PC-3 (cell line): ENCODE data around the gene CIB1. TPM values are rescaled to one million over a fixed set of nuclear protein-coding genes. Genes with fewer than 3 reads are reported as not detected.

Source experiments
- ATAC-seq: fragments of 200-7000 bp; cut with Tn5 transposase; 2 replicates; pipeline ENCODE4 v1.9.1; 2020; ENCODE audit warnings: mild to moderate bottlenecking, moderate library complexity
- BruUV-seq: library from RNA; stranded (reverse); fragments of 400-500 nt; replicated peaks from 2 replicates; lab custom pipeline; 2021; lab: Mats Ljungman, UMichigan
- CTCF ChIA-PET: fragments of 300-600 bp; sonication (Branson Sonifier 250); formaldehyde crosslinking; loops from one replicate; lab custom pipeline; 2022; ENCODE audit warnings: antibody characterized with exemption; lab: Charles Lee
- POLR2A ChIA-PET: fragments of 300-600 bp; sonication (Branson Sonifier 250); formaldehyde crosslinking; loops from one replicate; lab custom pipeline; 2022; ENCODE audit warnings: antibody characterized with exemption; ENCODE audit not compliant: unreplicated experiment; lab: Charles Lee
- DNase-seq: peaks from one replicate; pipeline ENCODE4 v3.0.0-alpha.2; 2015
- H2AFZ ChIP-seq: fragments of 300-600 bp; sonication (generic); 2 replicates; pipeline ENCODE4 v1.6.0; 2016; ENCODE audit warnings: antibody characterized with exemption, low read length
- H3F3A ChIP-seq: fragments of 300-600 bp; sonication (generic); one replicate; pipeline ENCODE4 v1.6.0; 2017; ENCODE audit warnings: antibody characterized with exemption, low read length, control low read depth, mild to moderate bottlenecking; ENCODE audit not compliant: unreplicated experiment
- H3K27ac ChIP-seq: fragments of 300-600 bp; sonication (generic); 2 replicates; pipeline ENCODE4 v1.5.1; 2016; ENCODE audit warnings: mild to moderate bottlenecking, low read length
- H3K27me3 ChIP-seq: fragments of 300-600 bp; sonication (generic); 2 replicates; pipeline ENCODE4 v1.6.1; 2016; ENCODE audit warnings: low read length, mixed read lengths
- H3K36me3 ChIP-seq: fragments of 300-600 bp; sonication (generic); 2 replicates; pipeline ENCODE4 v1.6.1; 2016; ENCODE audit warnings: low read depth, mixed run types, low read length, mixed read lengths
- H3K4me1 ChIP-seq: fragments of 300-600 bp; sonication (generic); 2 replicates; pipeline ENCODE4 v1.5.1; 2016; ENCODE audit warnings: low read length; ENCODE audit not compliant: insufficient read depth
- H3K4me2 ChIP-seq: fragments of 300-600 bp; sonication (generic); 2 replicates; pipeline ENCODE4 v1.6.0; 2016; ENCODE audit warnings: low read length
- H3K4me3 ChIP-seq: fragments of 300-600 bp; sonication (generic); 2 replicates; pipeline ENCODE4 v1.5.1; 2016; ENCODE audit warnings: mild to moderate bottlenecking, low read length, mixed read lengths
- H3K79me2 ChIP-seq: fragments of 300-600 bp; sonication (generic); 2 replicates; pipeline ENCODE4 v1.6.1; 2017; ENCODE audit warnings: low read length, mixed read lengths
- H3K9ac ChIP-seq: fragments of 300-600 bp; sonication (generic); 2 replicates; pipeline ENCODE4 v1.6.0; 2016; ENCODE audit warnings: mild to moderate bottlenecking, low read length
- H3K9me2 ChIP-seq: fragments of 300-600 bp; sonication (generic); replicated peaks from 2 replicates; pipeline ENCODE4 v1.6.1; 2016; ENCODE audit warnings: mixed run types, low read length, mixed read lengths
- H3K9me3 ChIP-seq: fragments of 300-600 bp; sonication (generic); 2 replicates; pipeline ENCODE4 v1.6.1; 2016; ENCODE audit warnings: low read length, mixed read lengths
- H4K20me1 ChIP-seq: fragments of 300-600 bp; sonication (generic); 2 replicates; pipeline ENCODE4 v1.6.1; 2016; ENCODE audit warnings: low read length, mixed read lengths
- CTCF ChIP-seq: fragments of 300-600 bp; sonication (generic); conservative IDR thresholded peaks from 2 replicates; pipeline ENCODE4 v1.5.1; 2017; ENCODE audit warnings: antibody characterized with exemption, low read depth, mild to moderate bottlenecking, low read length
- EZH2 ChIP-seq: fragments of 300-600 bp; sonication (generic); IDR thresholded peaks from one replicate; pipeline ENCODE4 v1.6.1; 2017; ENCODE audit warnings: antibody characterized with exemption, mild to moderate bottlenecking, low read length; ENCODE audit not compliant: unreplicated experiment
- EZH2phosphoT487 ChIP-seq: fragments of 300-600 bp; sonication (generic); IDR thresholded peaks from 2 replicates; pipeline ENCODE4 v1.6.1; 2018; ENCODE audit warnings: mild to moderate bottlenecking, antibody characterized with exemption, low read length, borderline replicate concordance
- intact Hi-C: fragments of 100-400 bp; cut with micrococcal nuclease; formaldehyde crosslinking; loops from 2 replicates; pipeline ENCODE4 v1.9.0; 2023
- total RNA-seq: library from RNA; depleted of rRNA; stranded (reverse); fragments of >200 nt; gene quantifications from 2 replicates; pipeline ENCODE4 v1.2.3, GENCODE V29; 2014

Gene CIB1
- total RNA-seq, 1 experiment from 2014 or later, result 83.7 TPM

GRCh38 chr15:90257776-90258175, 24.0 kb upstream of the CIB1 start:
- intact Hi-C loops, result no loop called here
- no peaks in the 10 kb centered on the region for H3F3A ChIP-seq
- H3K9me3 ChIP-seq, result no peaks in the 10 kb centered on the region
- H3K79me2 ChIP-seq, result no peaks in the 10 kb centered on the region
- H3K4me1 ChIP-seq, result peaks cover 18% of the 10 kb centered on the region
- DNase-seq, result no peak
- ChIA-PET POLR2A (no interaction called here), CTCF (no interaction called here)
- H2AFZ ChIP-seq, result no peak overlapping the region
- no TSS peak for BruUV-seq
- no peaks in the 10 kb centered on the region for H4K20me1 ChIP-seq
- ATAC-seq, result no peak
- no peaks in the 10 kb centered on the region for H3K27me3 ChIP-seq
- H3K36me3 ChIP-seq, result no peaks in the 10 kb centered on the region
- no peak overlapping the region for H3K27ac ChIP-seq
- no peak overlapping the region for H3K4me2 ChIP-seq
- H3K9ac ChIP-seq, result no peak overlapping the region
- TF ChIP-seq CTCF, result no peak
- TF ChIP-seq EZH2phosphoT487, result no peak
- TF ChIP-seq EZH2, result no peak
- no peaks in the 10 kb centered on the region for H3K9me2 ChIP-seq
- H3K4me3 ChIP-seq, result no peak overlapping the region

GRCh38 chr15:90249203-90249863, 15.6 kb upstream of the CIB1 start, which contains the start of gene TTLL13:
Gene TTLL13 (plus strand): TSS chr15:90249556. CDS start chr15:90250631, 1,075 bp downstream.
- no peaks in the 10 kb centered on the region for H3K36me3 ChIP-seq
- H3K4me2 ChIP-seq, result peak within 1 kb of the TSS; percentile 99
- H3K9ac ChIP-seq, result peak within 1 kb of the TSS; percentile 51
- H2AFZ ChIP-seq, result peak within 1 kb of the TSS; percentile 95
- POLR2A ChIA-PET, result interaction anchor here (0.6 kb wide), 1 partner anchor 35 kb away, joined by 14 read pairs; no protein-coding TSS in a partner anchor
- CTCF ChIA-PET, result interaction anchor here (0.7 kb wide), 1 partner anchor 15 kb away, joined by 4 read pairs; the partner anchor contains the start of genes CIB1 and GDPGP1
- no peaks in the 10 kb centered on the region for H3F3A ChIP-seq
- no peaks in the 10 kb centered on the region for H3K27me3 ChIP-seq
- DNase-seq (peak; percentile 75), ATAC-seq (peak; percentile 92)
- H3K9me3 ChIP-seq, result no peaks in the 10 kb centered on the region
- no peaks in the 10 kb centered on the region for H3K79me2 ChIP-seq
- H3K9me2 ChIP-seq, result no peaks in the 10 kb centered on the region
- H4K20me1 ChIP-seq, result no peaks in the 10 kb centered on the region
- no TSS peak for BruUV-seq
- H3K4me1 ChIP-seq, result no peaks in the 10 kb centered on the region
- intact Hi-C loops, result no loop called here
- TF ChIP-seq EZH2phosphoT487, result no peak
- no peak for TF ChIP-seq EZH2
- TF ChIP-seq CTCF, result no peak
- H3K27ac ChIP-seq, result no peak within 1 kb of the TSS
- H3K4me3 ChIP-seq, result peak within 1 kb of the TSS; percentile 74

- no peaks in the 10 kb centered on the region for H3K9me2 ChIP-seq
- H3F3A ChIP-seq, result no peaks in the 10 kb centered on the region
- H3K4me1 ChIP-seq, result no peaks in the 10 kb centered on the region
- H4K20me1 ChIP-seq, result no peaks in the 10 kb centered on the region
- H3K27ac ChIP-seq, result no peak overlapping the region
- DNase-seq (no peak), ATAC-seq (no peak)
- H3K4me3 ChIP-seq, result 0 out of 2 replicates have a peak overlapping the region, but pooled peaks have one; percentile 74
- no peaks in the 10 kb centered on the region for H3K27me3 ChIP-seq
- H3K79me2 ChIP-seq, result no peaks in the 10 kb centered on the region
- H3K36me3 ChIP-seq, result no peaks in the 10 kb centered on the region
- no peak overlapping the region for H3K9ac ChIP-seq
- no TSS peak for BruUV-seq
- no peaks in the 10 kb centered on the region for H3K9me3 ChIP-seq
- peak overlapping the region; percentile 95; the same call in 1 of the 2 replicates for H2AFZ ChIP-seq
- ChIA-PET CTCF (no interaction called here), POLR2A (interaction anchor here (0.6 kb wide), 1 partner anchor 11 kb away, joined by 3 read pairs; no protein-coding TSS in a partner anchor)
- peak overlapping the region; percentile 99; the same call in 1 of the 2 replicates for H3K4me2 ChIP-seq
- intact Hi-C loops, result no loop called here
- TF ChIP-seq EZH2phosphoT487, result no peak
- TF ChIP-seq EZH2, result no peak
- no peak for TF ChIP-seq CTCF
These were observed 15.1 kb upstream of the CIB1 start for GRCh38 chr15:90248789-90249202.
